Stimulated activated CD4-positive, alpha-beta T cell treated with anti-CD3 and anti-CD28 coated beads, Interleukin-12 subunit alpha, Interleukin-12 subunit beta, amount 100 ng/mL, for 24 hours (primary cell): Measurements from ENCODE around the gene METTL3.

ENCODE experiments used
- DNase-seq, 2 experiments: peaks; one replicate each; pipeline ENCODE4 v3.0.0-alpha.2; 2020; ENCODE audit warnings: low read depth in 2 of 2

The METTL3 gene

DNA sequence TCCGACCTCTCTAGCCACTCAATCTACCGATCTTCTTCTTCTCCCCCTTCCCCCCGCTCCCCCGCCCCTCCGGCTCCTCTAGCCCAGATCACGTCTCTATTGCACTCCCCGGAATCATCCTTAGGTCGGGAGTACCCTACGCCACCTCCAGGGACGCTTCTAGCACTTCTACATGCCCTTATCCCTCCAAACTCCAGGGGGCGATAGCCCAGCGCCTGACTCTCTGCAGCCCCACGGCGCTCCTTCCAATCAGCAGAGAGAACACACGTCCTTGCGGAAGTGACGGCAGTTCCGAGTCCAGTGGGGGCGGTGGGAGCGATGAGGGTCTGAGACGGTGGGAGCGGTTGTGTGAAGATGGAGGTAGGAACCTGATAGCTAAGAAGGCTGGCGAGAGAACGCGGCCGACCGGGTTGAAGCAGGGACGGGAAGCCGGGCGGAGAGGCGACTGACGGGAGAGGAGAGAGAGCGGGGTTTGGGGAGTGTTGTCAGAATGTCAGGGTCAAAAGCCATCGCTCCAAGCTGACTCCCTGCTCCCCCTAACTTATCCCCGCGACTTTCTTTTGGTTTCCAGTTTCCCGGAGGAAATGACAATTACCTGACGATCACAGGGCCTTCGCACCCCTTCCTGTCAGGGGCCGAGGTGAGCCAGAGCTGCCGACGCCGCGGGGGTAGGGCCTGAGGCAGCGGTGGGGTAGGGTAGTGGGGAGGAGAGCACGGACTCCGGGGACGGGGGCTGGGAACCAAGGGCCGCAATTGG, 34.0 kb downstream of the METTL3 start, which contains the start of the genes RAB2B and TOX4:
TSS of gene RAB2B (minus strand) at position 35 of the 757 bp plus-strand sequence. CDS start 87 bp downstream, outside the sequence.
TSS of gene TOX4 (plus strand) at position 271 of the 757 bp plus-strand sequence. CDS start at position 355, 84 bp downstream.
- DNase-seq = peak; percentile 86 to 92

DNA sequence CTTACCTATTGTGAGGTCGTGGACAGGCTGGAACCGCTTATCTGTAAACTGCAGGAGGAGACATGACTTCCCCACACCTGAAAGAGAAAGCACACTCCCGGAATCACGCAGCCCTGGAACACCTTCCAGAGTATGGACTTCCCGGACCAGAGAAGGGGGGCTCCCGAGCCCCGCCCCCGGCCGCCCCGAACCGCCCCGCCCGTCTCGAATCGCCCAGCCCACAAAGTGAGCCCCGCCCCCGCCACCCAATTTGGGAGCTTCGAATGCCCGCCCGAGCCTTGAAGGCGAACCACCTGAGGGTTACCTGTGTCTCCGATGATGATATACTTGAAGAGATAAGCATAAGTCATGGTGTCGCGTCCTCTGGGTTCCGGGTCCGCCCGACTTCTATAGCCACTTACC, 34.6 kb downstream of the METTL3 start:
- DNase-seq = peak; percentile 68 to 78

DNA sequence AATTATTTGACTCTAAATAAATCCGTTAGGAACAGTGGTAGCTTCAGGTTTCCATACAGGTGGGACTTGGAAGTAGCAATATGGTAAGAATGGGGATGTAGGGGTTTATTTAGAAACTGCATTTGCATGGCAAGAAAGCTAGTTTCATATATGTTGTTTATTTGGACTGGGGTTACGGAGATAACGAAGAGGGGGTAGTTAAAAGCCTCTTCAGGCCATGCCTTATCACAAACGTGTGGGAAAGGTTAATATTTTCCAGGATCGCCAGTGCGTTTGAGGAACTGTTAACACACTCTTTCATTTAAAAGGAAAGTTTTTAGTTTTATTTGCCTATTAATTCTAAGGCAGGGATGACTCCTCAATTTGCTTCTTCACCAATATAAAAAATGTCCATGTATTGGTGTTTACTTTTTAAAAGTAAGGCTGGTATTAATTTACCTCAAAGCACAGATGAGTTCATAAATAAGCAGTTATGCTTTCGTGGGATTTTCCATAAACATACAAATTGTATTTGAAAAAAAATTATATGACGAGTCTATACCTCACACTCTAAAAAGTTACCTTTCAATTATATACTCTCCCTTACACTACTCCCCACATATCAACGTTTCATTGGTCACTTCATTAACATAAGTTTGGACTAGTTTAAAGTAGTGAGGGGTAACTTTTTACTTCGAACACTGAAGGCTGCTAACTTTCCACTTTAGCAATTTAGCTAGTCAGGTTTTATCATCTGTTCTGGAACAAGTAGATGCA, 35.2 kb downstream of the METTL3 start:
- no peak for DNase-seq

DNA sequence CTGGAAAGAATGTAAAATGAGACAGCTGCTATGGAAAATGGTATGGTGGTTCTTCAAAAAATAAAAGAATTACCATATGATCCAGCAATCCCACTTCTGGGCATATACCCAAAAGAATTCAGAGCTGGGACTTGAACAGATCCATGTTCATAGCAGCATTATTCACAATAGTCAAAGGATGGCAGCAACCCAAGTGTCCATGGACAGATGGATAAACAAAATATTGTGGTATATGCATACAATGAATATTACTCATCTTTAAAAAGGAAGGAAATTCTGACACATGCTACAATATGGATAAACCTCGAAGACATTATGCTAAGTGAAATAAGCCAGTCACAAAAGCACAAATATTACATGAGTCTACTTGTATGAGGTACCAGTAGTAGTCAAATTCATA, 43.5 kb downstream of the METTL3 start:
- no peak for DNase-seq

DNA sequence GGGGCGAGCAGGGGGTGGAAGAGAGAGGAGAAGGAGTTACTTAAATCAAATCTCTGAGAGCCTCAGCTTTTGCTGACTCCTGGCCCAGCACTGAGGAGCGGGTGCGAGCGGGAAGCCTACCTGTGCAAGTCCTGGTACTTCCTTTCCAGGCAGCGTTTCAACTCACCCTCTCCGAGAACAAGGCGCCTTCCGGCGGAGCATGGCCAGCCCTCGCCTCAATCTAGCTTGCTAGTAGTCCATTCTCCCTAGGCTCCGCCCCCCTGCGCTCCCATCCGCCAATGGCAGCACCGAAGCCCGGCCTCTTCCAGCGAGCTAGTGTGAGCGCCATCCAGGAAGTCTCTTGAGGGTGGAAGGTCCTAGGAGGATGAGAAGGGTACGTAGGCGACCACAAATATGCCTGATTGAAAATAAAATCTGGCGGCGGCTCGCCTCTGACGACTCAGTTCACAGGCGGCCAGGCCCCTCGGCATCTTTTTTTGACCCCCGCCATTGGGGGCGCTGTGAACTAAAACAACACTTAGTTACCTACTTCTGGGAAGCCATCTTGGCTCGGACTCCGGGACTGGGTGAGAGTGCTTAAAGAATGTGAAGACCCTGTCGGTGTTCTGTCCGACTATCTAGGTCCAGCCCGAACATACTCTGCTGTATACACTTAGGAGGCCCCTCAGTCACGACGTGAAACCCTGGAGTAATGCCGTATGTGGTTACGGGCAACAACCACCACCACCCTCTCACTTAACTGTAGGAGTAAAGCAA, 55.0 kb downstream of the METTL3 start, which contains the start of gene CHD8:
TSS of gene CHD8 (minus strand) at position 212 of the 756 bp plus-strand sequence. CDS start 24,480 bp downstream, outside the sequence.
- peak; percentile 98 to 99 for DNase-seq

DNA sequence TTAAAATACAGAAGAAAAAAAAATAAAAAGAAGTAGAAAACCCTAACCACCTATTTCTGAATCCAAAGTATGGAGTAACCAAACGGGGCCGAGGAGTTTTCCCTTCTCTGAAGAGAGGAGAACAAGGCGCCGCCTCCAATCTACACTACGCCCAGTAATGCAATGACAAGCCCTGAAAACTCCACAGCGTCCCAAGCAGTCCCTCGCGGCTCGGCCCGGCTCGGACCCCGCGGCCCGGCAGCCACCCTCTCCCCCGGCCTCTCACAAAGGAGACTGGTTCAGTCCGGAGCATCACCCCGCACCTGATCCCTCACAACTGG, 55.6 kb downstream of the METTL3 start:
- DNase-seq = no peak

DNA sequence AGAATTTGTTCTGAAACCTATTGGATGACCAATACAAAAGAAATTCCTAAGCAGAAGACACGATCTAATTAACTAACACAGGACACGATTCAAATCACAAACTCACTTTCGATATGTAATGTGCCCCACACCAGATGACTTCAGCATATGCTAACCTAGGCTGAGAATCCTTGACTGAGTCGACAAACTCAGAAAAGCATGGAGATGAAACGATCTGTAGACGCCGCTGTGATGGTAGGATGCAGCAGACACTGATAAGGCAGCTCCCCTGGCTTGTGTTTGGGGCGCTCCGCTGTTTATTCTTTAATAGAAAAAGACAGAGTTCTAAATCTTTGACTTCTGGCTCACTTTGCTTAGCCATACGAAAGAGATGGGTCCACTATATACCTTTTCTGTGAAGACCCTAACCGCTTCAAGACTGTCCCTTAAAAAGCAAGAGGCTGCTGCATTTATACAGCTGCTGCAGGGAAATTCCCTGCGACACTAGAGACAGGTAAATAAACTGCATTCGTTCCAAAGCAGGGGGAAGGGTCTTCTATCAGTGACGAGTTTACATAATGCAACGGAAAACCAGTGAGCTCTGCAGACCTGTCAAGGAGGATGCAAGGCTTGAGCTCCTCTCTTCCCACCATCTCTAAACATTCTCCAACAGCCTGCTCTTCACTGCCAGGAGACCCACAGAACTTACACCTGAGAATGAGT, 56.1 kb downstream of the METTL3 start:
- no peak for DNase-seq

DNA sequence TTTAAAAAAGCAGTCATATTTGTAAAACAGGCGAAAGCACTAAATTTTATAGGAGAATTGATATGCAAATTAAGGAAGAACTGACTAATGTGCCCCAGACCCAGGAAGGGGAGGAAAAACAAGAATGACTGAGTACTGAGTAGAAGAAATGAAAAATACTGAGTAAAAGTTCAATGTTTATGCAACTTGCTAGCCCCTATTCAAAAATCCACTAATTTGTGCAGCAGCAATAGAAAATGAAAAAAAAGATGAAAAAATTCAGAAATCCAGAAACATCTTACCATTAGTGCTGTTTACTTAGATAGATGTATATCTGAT, 61.3 kb downstream of the METTL3 start:
- DNase-seq = no peak
